T-cell (primary cell): ENCODE measurements around the gene ITGAD. TPM values are rescaled to one million over a fixed set of nuclear protein-coding genes. Genes with fewer than 3 reads are reported as not detected.

ENCODE experiments used
- ATAC-seq, 4 experiments: fragments of 200-7000 bp in 3 of 4; fragments of 150-1000 bp in 1 of 4; cut with Tn5 transposase; replicated peaks in 1 of 4; 1 replicate in 3 of 4; 2 replicates in 1 of 4; pipeline ENCODE4 v1.10.0; 2021; ENCODE audit warnings: moderate library complexity in 3 of 4, mild to moderate bottlenecking in 2 of 4, moderate number of reproducible peaks in 1 of 4
- CTCF ChIA-PET, 2 donors: fragments of 300-600 bp; sonication (Branson Sonifier 250); formaldehyde crosslinking; loops; one replicate each; lab custom pipeline; 2022; ENCODE audit warnings: antibody characterized with exemption in 2 of 2; lab: Charles Lee
- POLR2A ChIA-PET, 2 donors: fragments of 300-600 bp; sonication (Branson Sonifier 250); formaldehyde crosslinking; loops; one replicate each; lab custom pipeline; 2022; ENCODE audit warnings: antibody characterized with exemption in 2 of 2; lab: Charles Lee
- DNase-seq, 35 experiments: peaks; one replicate each; pipeline versions ENCODE4 v3.0.0 to v3.0.0-alpha.2; 2013 to 2023
- H3K27ac ChIP-seq: one replicate; pipeline ENCODE4 v1.5.1; 2013; ENCODE audit warnings: low read length
- H3K27me3 ChIP-seq, 2 experiments: replicated peaks in 1 of 2; 1 replicate in 1 of 2; 2 replicates in 1 of 2; pipeline versions ENCODE4 v1.6.1 to v1.7.0; 2013; ENCODE audit warnings: low read length in 1 of 2, mixed read lengths in 1 of 2; ENCODE audit not compliant: control insufficient read depth in 2 of 2, insufficient read depth in 2 of 2; ENCODE audit errors: extremely low read depth in 1 of 2
- H3K36me3 ChIP-seq, 2 donors: 1 replicate in 1 of 2; 2 replicates in 1 of 2; pipeline versions ENCODE4 v1.6.1 to v1.7.0; 2013; ENCODE audit warnings: low read length in 1 of 2; ENCODE audit not compliant: control insufficient read depth in 2 of 2, insufficient read depth in 1 of 2; ENCODE audit errors: extremely low read depth in 1 of 2
- H3K4me1 ChIP-seq, 2 experiments: 1 replicate in 1 of 2; 2 replicates in 1 of 2; pipeline versions ENCODE4 v1.6.1 to v1.7.0; 2013; ENCODE audit warnings: low read length in 2 of 2, mixed read lengths in 1 of 2; ENCODE audit not compliant: insufficient read depth in 2 of 2, control insufficient read depth in 1 of 2; ENCODE audit errors: extremely low read depth in 1 of 2
- H3K4me3 ChIP-seq, 2 donors: 1 replicate in 1 of 2; 2 replicates in 1 of 2; pipeline versions ENCODE4 v1.5.1 to v1.7.0; 2013; ENCODE audit warnings: mild to moderate bottlenecking in 2 of 2, low read length in 1 of 2, moderate library complexity in 1 of 2; ENCODE audit not compliant: control insufficient read depth in 1 of 2; ENCODE audit errors: extremely low read depth in 1 of 2
- H3K9me3 ChIP-seq: 2 replicates; pipeline ENCODE4 v1.7.0; 2013
- H3K27ac Mint-ChIP-seq, 2 donors: one replicate each; pipeline ENCODE4 v1.8.0; 2020 to 2021; ENCODE audit warnings: mild to moderate bottlenecking in 2 of 2, mixed read lengths in 2 of 2
- H3K27me3 Mint-ChIP-seq, 2 donors: one replicate each; pipeline ENCODE4 v1.8.0; 2021 to 2022; ENCODE audit warnings: mixed read lengths in 2 of 2
- H3K36me3 Mint-ChIP-seq: one replicate; pipeline ENCODE4 v1.8.0; 2021; ENCODE audit warnings: mixed read lengths
- H3K4me1 Mint-ChIP-seq, 3 donors: one replicate each; pipeline ENCODE4 v1.8.0; 2020 to 2022; ENCODE audit warnings: mixed read lengths in 3 of 3, mild to moderate bottlenecking in 1 of 3
- H3K4me3 Mint-ChIP-seq, 3 donors: one replicate each; pipeline ENCODE4 v1.8.0; 2020 to 2022; ENCODE audit warnings: mild to moderate bottlenecking in 3 of 3, mixed read lengths in 3 of 3, moderate library complexity in 3 of 3
- H3K9me3 Mint-ChIP-seq, 3 donors: one replicate each; pipeline ENCODE4 v1.8.0; 2020 to 2022; ENCODE audit warnings: mixed read lengths in 3 of 3
- WGBS: methylation state at CpG from one replicate; pipeline ENCODE4 v1.1.5; 2013; ENCODE audit warnings: missing lambda C conversion rate; ENCODE audit not compliant: insufficient coverage; 5-methylcytosine and 5-hydroxymethylcytosine counted together
- total RNA-seq, 35 experiments: library from RNA in 6 of 35; stranded (reverse) in 6 of 35; fragments of 120-200 nt in 1 of 35; gene quantifications; one replicate each; pipeline versions ENCODE4 v1.2.1 to v1.2.4 and lab custom pipeline; 2013 to 2026

The ITGAD gene
- total RNA-seq, 5 donors from 2014 or later (not counting 1 experiment from before 2014, with no cell fraction given) = 0.22 to 0.70 (median 0.23) TPM; not detected in 2

- CTCF ChIA-PET = no interaction called here
- Histone ChIP-seq H3K27me3 (peaks cover 0 to 4% of the 10 kb centered on the region in 2 experiments), H3K27ac (no peak overlapping the region), H3K9me3 (no peaks in the 10 kb centered on the region), H3K4me3 (no peak overlapping the region), H3K4me1 (peaks cover 0 to 38% of the 10 kb centered on the region in 2 experiments), H3K36me3 (no peaks in the 10 kb centered on the region)
- no CpG with 5 or more reads among the region's 6 CpGs for WGBS
- Mint-ChIP-seq H3K36me3 (no peaks in the 10 kb centered on the region), H3K27ac (no peak overlapping the region), H3K9me3 (no peaks in the 10 kb centered on the region), H3K4me1 (peaks cover 9 to 26% (median 20%) of the 10 kb centered on the region in 3 donors), H3K27me3 (no peaks in the 10 kb centered on the region), H3K4me3 (no peak overlapping the region)
- POLR2A ChIA-PET = no interaction called here
- DNase-seq (peak in 1 of 35 experiments; percentile 29), ATAC-seq (no peak)
Observed at GRCh38 chr16:31364421-31364820, 28.7 kb upstream of the ITGAD start.

- no peak overlapping the region for H3K4me3 ChIP-seq
- Mint-ChIP-seq H3K27ac (peak overlapping the region in 1 of 2 donors; percentile 9), H3K36me3 (no peaks in the 10 kb centered on the region), H3K4me3 (no peak overlapping the region), H3K27me3 (no peaks in the 10 kb centered on the region), H3K4me1 (peaks cover 9 to 26% (median 20%) of the 10 kb centered on the region in 3 donors), H3K9me3 (no peaks in the 10 kb centered on the region)
- no peak overlapping the region for H3K27ac ChIP-seq
- peaks cover 0 to 38% of the 10 kb centered on the region in 2 experiments for H3K4me1 ChIP-seq
- peaks cover 0 to 9% of the 10 kb centered on the region in 2 experiments for H3K27me3 ChIP-seq
- H3K36me3 ChIP-seq = no peaks in the 10 kb centered on the region
- ChIA-PET CTCF (no interaction called here), POLR2A (interaction anchor here in 1 of 2 donors (0.5 kb wide), 1 partner anchor 554 kb away, joined by 7 read pairs; no protein-coding TSS in a partner anchor)
- 67% methylated on average over 2 of the region's 7 CpGs for WGBS
- H3K9me3 ChIP-seq = no peaks in the 10 kb centered on the region
- peak; percentile 19 to 66 (median 36) for ATAC-seq
- DNase-seq = peak in 7 of 35 experiments; percentile 22 to 56 (median 25)
Observed at GRCh38 chr16:31365131-31365865, 27.8 kb upstream of the ITGAD start.

DNA sequence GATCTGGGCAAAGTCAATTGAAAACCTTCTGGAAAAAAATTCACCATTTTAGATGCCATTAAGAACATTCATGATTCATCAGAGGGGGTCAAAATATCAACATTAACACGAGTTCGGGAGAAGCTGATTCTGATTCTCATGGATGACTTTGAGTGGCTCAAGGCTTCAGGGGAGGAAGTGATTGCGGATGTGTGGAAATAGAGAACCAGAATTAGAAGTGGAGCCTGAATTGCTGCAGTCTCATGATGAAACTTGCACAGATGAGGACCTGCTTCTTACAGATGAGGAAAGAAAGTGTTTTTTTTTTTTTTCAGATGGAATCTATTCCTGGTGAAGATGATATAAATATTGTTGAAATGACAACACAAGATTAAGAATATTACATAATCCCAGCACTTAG, 25.3 kb upstream of the ITGAD start:
- 79% methylated on average over 3 of the region's 3 CpGs for WGBS
- H3K36me3 ChIP-seq = no peaks in the 10 kb centered on the region
- Mint-ChIP-seq H3K36me3 (no peaks in the 10 kb centered on the region), H3K9me3 (no peaks in the 10 kb centered on the region), H3K4me3 (no peak overlapping the region), H3K27ac (no peak overlapping the region), H3K27me3 (peaks cover 0 to under 1% of the 10 kb centered on the region in 2 donors), H3K4me1 (peaks cover 9 to 26% (median 20%) of the 10 kb centered on the region in 3 donors)
- H3K4me3 ChIP-seq = no peak overlapping the region
- DNase-seq (no peak), ATAC-seq (no peak)
- no peaks in the 10 kb centered on the region for H3K9me3 ChIP-seq
- ChIA-PET CTCF (no interaction called here), POLR2A (interaction anchor here in 1 of 2 donors (0.6 kb wide), 1 partner anchor 13 kb away, joined by 4 read pairs; no protein-coding TSS in a partner anchor)
- H3K27me3 ChIP-seq = peaks cover 0 to 24% of the 10 kb centered on the region in 2 experiments
- no peak overlapping the region for H3K27ac ChIP-seq
- peaks cover 0 to 35% of the 10 kb centered on the region in 2 experiments for H3K4me1 ChIP-seq

DNA sequence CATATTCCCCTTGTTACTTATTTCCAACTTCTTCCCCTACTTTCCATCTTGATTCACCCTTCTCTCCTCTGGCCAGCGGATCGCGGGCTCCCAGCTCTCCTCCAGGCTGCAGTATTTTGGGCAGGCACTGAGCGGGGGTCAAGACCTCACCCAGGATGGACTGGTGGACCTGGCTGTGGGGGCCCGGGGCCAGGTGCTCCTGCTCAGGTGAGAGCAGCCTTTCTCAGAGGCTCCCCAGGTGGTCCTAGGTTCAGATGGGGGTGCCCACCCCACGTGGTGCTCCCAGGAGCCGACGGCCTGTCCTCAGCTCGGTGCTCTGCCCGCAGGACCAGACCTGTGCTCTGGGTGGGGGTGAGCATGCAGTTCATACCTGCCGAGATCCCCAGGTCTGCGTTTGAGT, 22.1 kb upstream of the ITGAD start:
- peaks cover 0 to 8% of the 10 kb centered on the region in 2 experiments for H3K4me1 ChIP-seq
- ChIA-PET POLR2A (no interaction called here), CTCF (no interaction called here)
- no peaks in the 10 kb centered on the region for H3K36me3 Mint-ChIP-seq
- peaks cover 0 to 24% of the 10 kb centered on the region in 2 experiments for H3K27me3 ChIP-seq
- H3K27ac Mint-ChIP-seq = no peak overlapping the region
- peaks cover 9 to 19% (median 17%) of the 10 kb centered on the region in 3 donors for H3K4me1 Mint-ChIP-seq
- H3K27ac ChIP-seq = no peak overlapping the region
- no peak overlapping the region for H3K4me3 Mint-ChIP-seq
- peaks cover 0 to 9% (median 0%) of the 10 kb centered on the region in 3 donors for H3K9me3 Mint-ChIP-seq
- 89% methylated on average over 8 of the region's 12 CpGs for whole genome bisulfite sequencing
- ATAC-seq = no peak
- DNase-seq = no peak
- no peak overlapping the region for H3K4me3 ChIP-seq
- peaks cover 0 to 1% of the 10 kb centered on the region in 2 donors for H3K27me3 Mint-ChIP-seq
- H3K36me3 ChIP-seq = no peaks in the 10 kb centered on the region
- no peaks in the 10 kb centered on the region for H3K9me3 ChIP-seq

DNA sequence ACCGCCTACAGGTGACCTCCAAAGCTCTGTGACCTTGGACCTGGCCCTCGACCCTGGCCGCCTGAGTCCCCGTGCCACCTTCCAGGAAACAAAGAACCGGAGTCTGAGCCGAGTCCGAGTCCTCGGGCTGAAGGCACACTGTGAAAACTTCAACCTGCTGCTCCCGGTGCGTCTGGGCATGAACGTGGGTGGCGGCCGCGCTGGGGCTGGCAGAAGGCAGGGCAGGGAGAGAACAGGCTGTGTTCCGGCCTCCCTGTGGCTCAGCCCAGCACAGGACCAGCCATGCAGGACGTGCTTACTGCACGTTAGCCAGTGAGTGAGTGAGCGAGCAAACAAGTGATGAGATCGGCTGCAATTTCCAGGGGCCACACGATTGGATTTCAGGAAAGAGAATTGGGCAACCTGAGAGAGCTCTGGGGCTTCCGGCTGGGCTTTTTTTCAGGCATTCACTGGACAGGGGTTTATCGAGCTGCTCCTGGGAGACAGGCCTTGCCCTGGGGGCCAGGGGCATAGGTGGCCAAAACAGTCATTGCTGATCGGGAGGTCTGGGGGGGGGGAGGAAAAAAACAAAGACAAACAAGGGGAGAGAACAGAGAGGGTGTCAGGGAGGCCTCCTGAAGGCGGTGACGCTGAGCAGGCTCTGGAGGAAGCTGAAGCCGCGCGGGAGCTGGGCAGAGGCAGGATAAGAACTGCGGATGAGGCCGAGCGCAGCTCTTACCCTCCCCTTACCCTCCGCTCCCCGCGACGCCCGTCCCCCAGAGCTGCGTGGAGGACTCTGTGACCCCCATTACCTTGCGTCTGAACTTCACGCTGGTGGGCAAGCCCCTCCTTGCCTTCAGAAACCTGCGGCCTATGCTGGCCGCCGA, 21.3 kb upstream of the ITGAD start:
- Mint-ChIP-seq H3K36me3 (no peaks in the 10 kb centered on the region), H3K27me3 (peaks cover 0 to 1% of the 10 kb centered on the region in 2 donors), H3K4me1 (peaks cover 6 to 10% (median 9%) of the 10 kb centered on the region in 3 donors), H3K9me3 (peaks cover 0 to 9% (median 0%) of the 10 kb centered on the region in 3 donors), H3K27ac (no peak overlapping the region), H3K4me3 (no peak overlapping the region)
- ATAC-seq = no peak
- DNase-seq = no peak
- 88% methylated on average over 39 of the region's 42 CpGs for WGBS
- Histone ChIP-seq H3K27ac (no peak overlapping the region), H3K9me3 (no peaks in the 10 kb centered on the region), H3K4me3 (no peak overlapping the region), H3K4me1 (peaks cover 0 to 3% of the 10 kb centered on the region in 2 experiments), H3K27me3 (peaks cover 0 to 24% of the 10 kb centered on the region in 2 experiments), H3K36me3 (no peaks in the 10 kb centered on the region)
- POLR2A ChIA-PET = no interaction called here
- CTCF ChIA-PET = no interaction called here

GRCh38 chr16:31373235-31373634, 19.9 kb upstream of the ITGAD start:
- H3K9me3 Mint-ChIP-seq = peaks cover 0 to 9% (median 0%) of the 10 kb centered on the region in 3 donors
- no peak overlapping the region for H3K27ac ChIP-seq
- H3K27ac Mint-ChIP-seq = no peak overlapping the region
- no peaks in the 10 kb centered on the region for H3K9me3 ChIP-seq
- H3K4me1 Mint-ChIP-seq = peaks cover 0 to 9% (median 4%) of the 10 kb centered on the region in 3 donors
- POLR2A ChIA-PET = no interaction called here
- DNase-seq (no peak), ATAC-seq (no peak)
- CTCF ChIA-PET = no interaction called here
- peaks cover 0 to 1% of the 10 kb centered on the region in 2 donors for H3K27me3 Mint-ChIP-seq
- 79% methylated on average over 5 of the region's 14 CpGs for WGBS
- no peak overlapping the region for H3K4me3 ChIP-seq
- peaks cover 0 to 26% of the 10 kb centered on the region in 2 experiments for H3K27me3 ChIP-seq
- H3K4me3 Mint-ChIP-seq = no peak overlapping the region
- H3K4me1 ChIP-seq = peaks cover 0 to 16% of the 10 kb centered on the region in 2 experiments
- H3K36me3 ChIP-seq = no peaks in the 10 kb centered on the region
- no peaks in the 10 kb centered on the region for H3K36me3 Mint-ChIP-seq
